ENCODE data around the gene GCN1. TPM values are rescaled to one million over a fixed set of nuclear protein-coding genes. Genes with fewer than 3 reads are reported as not detected.

GCN1 gene
- total and polyA plus RNA-seq, 2 experiments from 2014 or later, result 27.0 to 76.0 TPM

DNA sequence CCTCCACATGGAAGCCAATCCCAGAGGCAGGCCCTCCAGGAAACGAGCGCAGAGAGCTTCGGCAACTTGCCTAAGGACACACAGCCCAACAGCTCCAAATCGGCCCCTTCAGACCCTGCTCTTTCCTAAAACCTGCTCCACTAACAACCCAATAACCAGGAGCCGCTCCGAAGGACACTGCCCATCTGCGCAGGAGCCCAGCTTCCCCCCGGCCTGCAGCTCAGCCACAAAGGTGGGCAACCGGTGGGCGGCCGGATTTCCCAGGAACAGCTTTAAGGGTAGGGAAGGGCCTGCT, 91.5 kb downstream of the GCN1 start:
- H3K27ac ChIP-seq, result no peak overlapping the region
- H3K27me3 ChIP-seq, result no peaks in the 10 kb centered on the region
- no peaks in the 10 kb centered on the region for H3K4me1 ChIP-seq (ENCODE audit: low read depth)
- H3K9me3 ChIP-seq (ENCODE audit: low read depth), result no peaks in the 10 kb centered on the region
- TF ChIP-seq, protein P1, sequence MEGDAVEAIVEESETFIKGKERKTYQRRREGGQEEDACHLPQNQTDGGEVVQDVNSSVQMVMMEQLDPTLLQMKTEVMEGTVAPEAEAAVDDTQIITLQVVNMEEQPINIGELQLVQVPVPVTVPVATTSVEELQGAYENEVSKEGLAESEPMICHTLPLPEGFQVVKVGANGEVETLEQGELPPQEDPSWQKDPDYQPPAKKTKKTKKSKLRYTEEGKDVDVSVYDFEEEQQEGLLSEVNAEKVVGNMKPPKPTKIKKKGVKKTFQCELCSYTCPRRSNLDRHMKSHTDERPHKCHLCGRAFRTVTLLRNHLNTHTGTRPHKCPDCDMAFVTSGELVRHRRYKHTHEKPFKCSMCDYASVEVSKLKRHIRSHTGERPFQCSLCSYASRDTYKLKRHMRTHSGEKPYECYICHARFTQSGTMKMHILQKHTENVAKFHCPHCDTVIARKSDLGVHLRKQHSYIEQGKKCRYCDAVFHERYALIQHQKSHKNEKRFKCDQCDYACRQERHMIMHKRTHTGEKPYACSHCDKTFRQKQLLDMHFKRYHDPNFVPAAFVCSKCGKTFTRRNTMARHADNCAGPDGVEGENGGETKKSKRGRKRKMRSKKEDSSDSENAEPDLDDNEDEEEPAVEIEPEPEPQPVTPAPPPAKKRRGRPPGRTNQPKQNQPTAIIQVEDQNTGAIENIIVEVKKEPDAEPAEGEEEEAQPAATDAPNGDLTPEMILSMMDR (IDR thresholded peaks at IDR 0.05; ENCODE audit: low read depth, low read length), result no peak
- DNase-seq (ENCODE audit: low read depth in 1 of 2, low spot score in 1 of 2), result no peak
- H3K36me3 ChIP-seq, result no peaks in the 10 kb centered on the region
- no peak overlapping the region for H3K4me3 ChIP-seq

DNA sequence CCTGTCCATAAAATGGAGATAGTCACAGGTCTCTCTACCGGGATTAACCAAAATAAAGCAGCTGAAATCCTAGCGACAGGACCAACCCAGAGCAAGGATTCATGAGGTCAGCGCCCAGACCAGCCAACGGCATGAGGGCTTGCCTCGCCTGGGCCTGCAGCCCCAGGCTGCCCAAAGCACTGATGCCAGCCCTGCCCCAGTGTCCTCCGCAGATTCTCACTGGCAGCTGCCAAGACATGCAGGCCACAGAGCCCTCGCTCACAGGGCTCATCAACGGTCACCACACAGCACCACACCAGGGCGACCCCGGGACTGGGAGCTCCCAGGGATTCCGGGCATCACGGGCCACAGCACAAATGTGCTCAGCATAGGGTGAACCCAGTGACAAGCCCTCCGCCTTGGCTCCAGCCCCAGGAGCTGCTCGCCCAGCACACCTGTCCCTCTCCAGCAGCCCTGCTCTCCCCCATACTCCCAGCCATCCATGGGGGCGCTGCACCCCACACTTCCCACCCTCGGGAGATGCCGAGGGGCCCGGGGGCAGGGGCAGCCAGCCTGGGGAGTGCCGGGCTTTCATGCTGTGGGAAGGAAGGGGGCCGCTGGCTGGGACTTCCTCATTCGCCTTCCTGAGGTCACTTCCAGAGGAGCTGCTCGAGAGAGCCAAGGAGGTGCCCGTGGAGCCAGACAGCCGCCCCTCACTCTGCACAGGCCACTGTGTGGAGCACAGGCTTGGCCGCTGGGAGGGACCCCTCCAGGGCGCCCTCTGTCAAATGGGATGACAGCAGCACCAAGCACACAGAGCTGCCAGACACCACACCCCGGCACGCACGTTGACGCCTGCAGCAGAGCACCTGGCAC, 92.1 kb downstream of the GCN1 start:
- H3K9me3 ChIP-seq (ENCODE audit: low read depth), result no peaks in the 10 kb centered on the region
- no peak for DNase-seq (ENCODE audit: low read depth in 1 of 2, low spot score in 1 of 2)
- H3K4me3 ChIP-seq, result no peak overlapping the region
- no peaks in the 10 kb centered on the region for H3K36me3 ChIP-seq
- TF ChIP-seq, protein P1 (IDR thresholded peaks at IDR 0.05; ENCODE audit: low read depth, low read length), result no peak
- no peaks in the 10 kb centered on the region for H3K27me3 ChIP-seq
- H3K27ac ChIP-seq, result no peak overlapping the region
- no peaks in the 10 kb centered on the region for H3K4me1 ChIP-seq (ENCODE audit: low read depth)

- H3K9me3 ChIP-seq (ENCODE audit: low read depth), result no peaks in the 10 kb centered on the region
- no peaks in the 10 kb centered on the region for H3K27me3 ChIP-seq
- TF ChIP-seq, protein P1 (IDR thresholded peaks at IDR 0.05; ENCODE audit: low read depth, low read length), result no peak
- peaks cover 7% of the 10 kb centered on the region for H3K36me3 ChIP-seq
- no peak overlapping the region for H3K4me3 ChIP-seq
- no peak overlapping the region for H3K27ac ChIP-seq
- no peak for DNase-seq (ENCODE audit: low read depth in 1 of 2, low spot score in 1 of 2)
- no peaks in the 10 kb centered on the region for H3K4me1 ChIP-seq (ENCODE audit: low read depth)
These were observed 92.9 kb downstream of the GCN1 start for GRCh38 chr12:120101617-120102016.

- Histone ChIP-seq H3K27ac (no peak overlapping the region), H3K36me3 (peaks cover 7% of the 10 kb centered on the region), H3K9me3 (ENCODE audit: low read depth) (no peaks in the 10 kb centered on the region), H3K4me3 (no peak overlapping the region), H3K27me3 (no peaks in the 10 kb centered on the region), H3K4me1 (ENCODE audit: low read depth) (no peaks in the 10 kb centered on the region)
- DNase-seq (ENCODE audit: low read depth in 1 of 2, low spot score in 1 of 2), result no peak
- TF ChIP-seq, protein P1 (IDR thresholded peaks at IDR 0.05; ENCODE audit: low read depth, low read length), result no peak
These were observed 93.3 kb downstream of the GCN1 start for GRCh38 chr12:120101182-120101581.

DNA sequence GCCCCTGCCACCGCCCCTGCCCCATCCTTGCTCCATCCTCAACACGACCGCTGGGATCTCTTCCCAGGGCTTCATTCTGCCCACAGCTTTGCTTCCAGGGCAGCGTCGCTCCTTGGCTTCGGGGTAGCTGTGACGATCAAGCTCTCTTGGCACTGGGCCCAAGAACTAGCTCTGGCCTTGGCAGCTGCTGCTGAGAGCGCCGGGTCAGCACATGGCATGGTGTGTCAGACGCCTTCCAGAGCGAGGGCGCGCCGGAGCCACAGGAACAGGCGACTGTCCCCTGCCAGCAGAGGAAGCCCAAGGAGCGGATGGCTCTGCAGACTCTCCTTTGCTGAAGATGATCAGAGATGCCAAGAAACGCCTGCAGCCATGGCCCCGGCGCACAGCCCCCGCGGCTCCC, 93.9 kb downstream of the GCN1 start:
- Histone ChIP-seq H3K27me3 (no peaks in the 10 kb centered on the region), H3K4me3 (no peak overlapping the region), H3K27ac (no peak overlapping the region), H3K9me3 (ENCODE audit: low read depth) (no peaks in the 10 kb centered on the region), H3K36me3 (peaks cover 9% of the 10 kb centered on the region), H3K4me1 (ENCODE audit: low read depth) (no peaks in the 10 kb centered on the region)
- DNase-seq (ENCODE audit: low read depth in 1 of 2, low spot score in 1 of 2), result peak in 1 of 2 donors; percentile 63
- TF ChIP-seq, protein P1 (IDR thresholded peaks at IDR 0.05; ENCODE audit: low read depth, low read length), result no peak

Data from cardiac muscle cell (in vitro differentiated cells and primary cell).